Naive thymus-derived CD8-positive, alpha-beta T cell (primary cell): ENCODE data around the gene SLC1A1. TPM values are rescaled to one million over a fixed set of nuclear protein-coding genes. Genes with fewer than 3 reads are reported as not detected.

Experiments
- ATAC-seq, 2 donors: fragments of 150-1000 bp; cut with Tn5 transposase in 1 of 2; sonication (Bioruptor Pico), chemical (Tn5 transposase) in 1 of 2; 1 replicate in 1 of 2; 2 replicates in 1 of 2; pipeline ENCODE4 v1.10.0; 2021; ENCODE audit warnings: mild to moderate bottlenecking in 2 of 2, moderate library complexity in 2 of 2
- POLR2A ChIA-PET: fragments of 350-600 bp; sonication (Branson Sonifier 250); formaldehyde crosslinking; loops from one replicate; lab custom pipeline; 2021; ENCODE audit warnings: antibody characterized with exemption; lab: Charles Lee
- DNase-seq, 10 donors: peaks; one replicate each; pipeline versions ENCODE4 v3.0.0 to v3.0.0-alpha.2; 2020 to 2022
- H3K27ac Mint-ChIP-seq, 10 donors: one replicate each; pipeline ENCODE4 v1.8.0; 2020 to 2022; ENCODE audit warnings: mild to moderate bottlenecking in 10 of 10, mixed read lengths in 10 of 10, moderate library complexity in 4 of 10, inconsistent platforms in 1 of 10
- H3K27me3 Mint-ChIP-seq, 5 donors: one replicate each; pipeline ENCODE4 v1.8.0; 2021 to 2022; ENCODE audit warnings: mixed read lengths in 5 of 5
- H3K36me3 Mint-ChIP-seq, 3 donors: one replicate each; pipeline ENCODE4 v1.8.0; 2020 to 2022; ENCODE audit warnings: mixed read lengths in 3 of 3, mild to moderate bottlenecking in 2 of 3, inconsistent platforms in 1 of 3
- H3K4me1 Mint-ChIP-seq, 4 donors: one replicate each; pipeline ENCODE4 v1.8.0; 2021 to 2022; ENCODE audit warnings: mixed read lengths in 4 of 4
- H3K4me3 Mint-ChIP-seq, 10 donors: one replicate each; pipeline ENCODE4 v1.8.0; 2020 to 2022; ENCODE audit warnings: mild to moderate bottlenecking in 10 of 10, mixed read lengths in 10 of 10, moderate library complexity in 6 of 10, inconsistent platforms in 1 of 10
- H3K9me3 Mint-ChIP-seq, 9 donors: one replicate each; pipeline ENCODE4 v1.8.0; 2020 to 2022; ENCODE audit warnings: mixed read lengths in 9 of 9, mild to moderate bottlenecking in 3 of 9, inconsistent platforms in 1 of 9, moderate library complexity in 1 of 9
- polyA plus RNA-seq, 3 donors: library from polyadenylated mRNA; unstranded; fragments of 300-500 nt; fragmentation: Illumina TruSeq; gene quantifications; one replicate each; pipeline ENCODE4 v1.2.3, GENCODE V29; 2021
- total RNA-seq, 8 experiments: library from RNA in 2 of 8; stranded (reverse) in 2 of 8; gene quantifications; one replicate each; pipeline ENCODE4 v1.2.3 and lab custom pipeline; 2021 to 2026

SLC1A1 gene
- total and polyA plus RNA-seq, 5 experiments from 2014 or later: not detected

DNA sequence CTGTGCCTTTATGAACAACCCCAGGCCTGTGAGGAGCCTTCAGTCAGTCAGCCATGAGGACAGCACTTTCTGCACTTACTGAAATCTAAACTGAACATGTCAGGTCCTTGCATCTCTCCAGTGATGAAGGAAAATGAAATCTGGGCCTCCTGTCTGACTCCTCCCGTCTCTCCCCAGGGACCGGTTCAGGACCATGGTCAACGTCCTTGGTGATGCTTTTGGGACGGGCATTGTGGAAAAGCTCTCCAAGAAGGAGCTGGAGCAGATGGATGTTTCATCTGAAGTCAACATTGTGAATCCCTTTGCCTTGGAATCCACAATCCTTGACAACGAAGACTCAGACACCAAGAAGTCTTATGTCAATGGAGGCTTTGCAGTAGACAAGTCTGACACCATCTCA, 94.9 kb downstream of the SLC1A1 start:
- H3K27ac Mint-ChIP-seq: peak overlapping the region in 1 of 10 donors; percentile 48
- H3K9me3 Mint-ChIP-seq: no peaks in the 10 kb centered on the region
- POLR2A ChIA-PET: no interaction called here
- peaks cover 5 to 13% (median 9%) of the 10 kb centered on the region in 4 donors for H3K4me1 Mint-ChIP-seq
- H3K4me3 Mint-ChIP-seq: no peak overlapping the region
- no peaks in the 10 kb centered on the region for H3K27me3 Mint-ChIP-seq
- H3K36me3 Mint-ChIP-seq: peaks cover 0 to 6% (median 0%) of the 10 kb centered on the region in 3 donors
- DNase-seq: no peak
- ATAC-seq: no peak

DNA sequence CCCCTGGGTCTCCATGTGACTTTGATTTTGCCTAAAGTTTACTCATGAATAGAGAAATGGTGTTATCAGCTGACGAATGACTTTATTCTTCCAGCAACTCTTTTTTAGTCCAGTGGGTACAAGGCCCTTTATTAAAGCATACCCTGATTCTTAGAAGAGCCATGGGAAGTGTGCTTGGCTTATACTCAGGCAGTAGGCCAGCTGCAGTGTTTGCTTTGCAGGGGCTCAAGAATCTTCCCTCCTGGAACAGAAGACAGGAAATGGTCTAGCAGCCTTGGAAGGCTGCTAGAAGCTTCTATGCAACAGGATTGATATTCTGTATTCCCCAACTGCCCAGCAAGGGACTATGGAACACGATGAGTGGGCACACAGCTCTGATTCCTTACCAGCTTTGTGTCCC, 98.5 kb downstream of the SLC1A1 start:
- Mint-ChIP-seq H3K27ac (peak overlapping the region in 1 of 10 donors; percentile 79), H3K4me3 (no peak overlapping the region), H3K36me3 (peaks cover 0 to 6% (median 0%) of the 10 kb centered on the region in 3 donors), H3K9me3 (no peaks in the 10 kb centered on the region), H3K4me1 (peaks cover 5 to 25% (median 16%) of the 10 kb centered on the region in 4 donors), H3K27me3 (no peaks in the 10 kb centered on the region)
- ATAC-seq (no peak), DNase-seq (no peak)
- POLR2A ChIA-PET: no interaction called here

DNA sequence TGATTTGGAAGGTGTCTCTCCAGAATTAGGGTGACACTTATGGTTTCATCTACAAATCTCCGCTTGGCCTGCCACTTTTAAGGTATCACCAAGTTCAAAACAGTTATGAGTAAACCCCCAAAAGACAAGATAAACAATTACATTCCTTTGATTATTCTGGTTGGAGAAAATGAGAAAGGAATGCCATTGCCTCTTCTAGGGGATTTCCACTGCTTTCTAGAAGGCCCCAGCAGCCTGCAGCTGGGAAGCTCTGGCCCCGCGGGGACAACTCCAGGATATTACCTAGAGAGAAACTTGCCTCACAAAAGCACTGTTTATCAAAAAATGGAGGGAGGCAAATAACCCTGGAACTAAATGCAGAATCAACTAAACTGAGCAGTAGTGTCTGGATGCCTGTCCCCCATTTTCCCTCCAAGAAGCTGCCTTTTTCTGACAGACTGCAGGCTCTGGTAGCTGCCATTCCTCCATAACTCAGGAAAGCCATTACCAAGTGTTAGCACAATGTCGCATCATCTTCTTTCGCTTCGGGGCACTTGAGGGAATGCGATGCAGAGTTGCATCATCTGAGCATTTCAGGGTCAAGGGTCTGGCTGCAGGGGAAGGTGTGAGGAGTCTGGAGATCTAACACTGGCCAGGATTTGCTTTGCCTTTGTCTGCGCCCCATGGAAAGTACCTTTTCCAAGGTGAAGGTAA, 100.3 kb downstream of the SLC1A1 start:
- POLR2A ChIA-PET: interaction anchor here (1.0 kb wide), 1 partner anchor 150 kb away, joined by 3 read pairs; no protein-coding TSS in a partner anchor

DNA sequence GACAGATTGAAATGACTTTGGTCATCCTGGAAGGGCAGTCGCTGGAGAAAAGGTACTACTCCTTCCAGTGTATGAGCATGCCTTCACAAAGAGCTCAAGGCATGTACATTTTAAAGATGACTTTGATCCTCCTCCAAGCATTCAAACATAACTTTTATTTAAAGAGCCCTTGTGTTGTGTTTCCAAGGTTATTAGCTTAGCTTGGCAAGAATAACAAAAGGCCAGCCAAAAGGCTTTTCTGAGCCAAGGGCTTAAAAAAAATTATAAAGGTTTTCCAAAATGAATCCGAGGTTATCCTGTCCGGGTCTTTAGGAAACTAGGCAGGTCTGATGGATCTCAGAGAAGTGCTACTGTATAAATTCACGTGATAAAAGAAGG, 100.8 kb downstream of the SLC1A1 start:
- H3K9me3 Mint-ChIP-seq: peaks cover 0 to 7% (median 0%) of the 10 kb centered on the region in 9 donors

More for the DNA sequence above, 100.3 kb downstream of the SLC1A1 start:
- no peak for DNase-seq
- H3K27ac Mint-ChIP-seq: peak overlapping the region in 1 of 10 donors; percentile 7
- H3K27me3 Mint-ChIP-seq: no peaks in the 10 kb centered on the region
- peaks cover 16 to 36% (median 23%) of the 10 kb centered on the region in 4 donors for H3K4me1 Mint-ChIP-seq
- no peak overlapping the region for H3K4me3 Mint-ChIP-seq
- peaks cover 0 to 7% (median 0%) of the 10 kb centered on the region in 9 donors for H3K9me3 Mint-ChIP-seq
- peaks cover 0 to 5% (median 0%) of the 10 kb centered on the region in 3 donors for H3K36me3 Mint-ChIP-seq
- no peak for ATAC-seq

GRCh38 chr9:4592295-4592694, 102.0 kb downstream of the SLC1A1 start:
- ATAC-seq: no peak
- Mint-ChIP-seq H3K36me3 (peaks cover 0 to 5% (median 0%) of the 10 kb centered on the region in 3 donors), H3K27ac (peak overlapping the region in 3 of 10 donors; percentile 2 to 47 (median 42)), H3K4me3 (no peak overlapping the region), H3K9me3 (peaks cover 0 to 7% (median 0%) of the 10 kb centered on the region in 9 donors), H3K27me3 (no peaks in the 10 kb centered on the region), H3K4me1 (peaks cover 27 to 52% (median 39%) of the 10 kb centered on the region in 4 donors)
- no peak for DNase-seq
- POLR2A ChIA-PET: no interaction called here

More for the DNA sequence above, 100.8 kb downstream of the SLC1A1 start:
- POLR2A ChIA-PET: interaction anchor here (1.0 kb wide), 1 partner anchor 150 kb away, joined by 3 read pairs; no protein-coding TSS in a partner anchor
- H3K36me3 Mint-ChIP-seq: peaks cover 0 to 5% (median 0%) of the 10 kb centered on the region in 3 donors
- H3K27ac Mint-ChIP-seq: peak overlapping the region in 1 of 10 donors; percentile 7
- DNase-seq (no peak), ATAC-seq (no peak)
- H3K4me3 Mint-ChIP-seq: no peak overlapping the region
- peaks cover 19 to 41% (median 29%) of the 10 kb centered on the region in 4 donors for H3K4me1 Mint-ChIP-seq
- H3K27me3 Mint-ChIP-seq: no peaks in the 10 kb centered on the region

GRCh38 chr9:4592886-4593285, 102.6 kb downstream of the SLC1A1 start:
- peaks cover 0 to 5% (median 0%) of the 10 kb centered on the region in 3 donors for H3K36me3 Mint-ChIP-seq
- no peak for DNase-seq
- no peak overlapping the region for H3K4me3 Mint-ChIP-seq
- POLR2A ChIA-PET: interaction anchor here (0.6 to 1.0 kb wide), 2 partner anchors 20 to 202 kb away, joined by 3 to 4 read pairs; no protein-coding TSS in a partner anchor
- no peak for ATAC-seq
- H3K9me3 Mint-ChIP-seq: peaks cover 0 to 7% (median 0%) of the 10 kb centered on the region in 9 donors
- no peaks in the 10 kb centered on the region for H3K27me3 Mint-ChIP-seq
- H3K27ac Mint-ChIP-seq: peak overlapping the region in 5 of 10 donors; percentile 33 to 98 (median 47)
- H3K4me1 Mint-ChIP-seq: peaks cover 27 to 58% (median 44%) of the 10 kb centered on the region in 4 donors

DNA sequence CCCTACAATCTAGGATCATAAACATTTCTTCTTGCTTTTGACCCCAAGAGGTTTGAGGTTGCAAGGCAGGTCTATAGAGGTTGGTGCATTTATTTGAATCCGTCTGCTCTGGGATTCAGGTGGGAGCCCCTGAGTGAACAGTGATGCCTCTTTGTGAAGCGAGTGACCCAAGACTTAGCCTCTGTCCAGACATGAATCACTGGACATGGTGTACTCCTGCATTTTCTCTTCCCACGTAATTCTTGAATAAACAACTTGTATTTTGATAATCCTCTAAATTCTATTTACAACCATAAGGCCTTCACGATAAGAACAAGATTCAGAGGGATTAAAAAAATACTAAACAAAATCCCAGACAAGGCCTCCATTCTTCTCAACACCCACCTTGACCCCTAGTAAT, 104.3 kb downstream of the SLC1A1 start:
- Mint-ChIP-seq H3K4me1 (peaks cover 29 to 58% (median 45%) of the 10 kb centered on the region in 4 donors), H3K4me3 (peak overlapping the region in 1 of 10 donors; percentile 63), H3K27me3 (no peaks in the 10 kb centered on the region), H3K36me3 (peaks cover 0 to 11% (median 0%) of the 10 kb centered on the region in 3 donors), H3K27ac (peak overlapping the region in 8 of 10 donors; percentile 92 to 99 (median 98)), H3K9me3 (peaks cover 0 to 7% (median 0%) of the 10 kb centered on the region in 9 donors)
- ATAC-seq (no peak), DNase-seq (no peak)
- POLR2A ChIA-PET: no interaction called here

- H3K9me3 Mint-ChIP-seq: peaks cover 0 to 7% (median 0%) of the 10 kb centered on the region in 9 donors
- peaks cover 31 to 59% (median 46%) of the 10 kb centered on the region in 4 donors for H3K4me1 Mint-ChIP-seq
- H3K27me3 Mint-ChIP-seq: no peaks in the 10 kb centered on the region
- peak overlapping the region in 7 of 10 donors; percentile 4 to 63 (median 37) for H3K4me3 Mint-ChIP-seq
- H3K27ac Mint-ChIP-seq: peak overlapping the region; percentile 92 to 99 (median 98)
- peaks cover 0 to 15% (median 0%) of the 10 kb centered on the region in 3 donors for H3K36me3 Mint-ChIP-seq
- DNase-seq (no peak), ATAC-seq (no peak)
- POLR2A ChIA-PET: no interaction called here
Observed at GRCh38 chr9:4594994-4595393, 104.7 kb downstream of the SLC1A1 start.

GRCh38 chr9:4596165-4596922, 106.1 kb downstream of the SLC1A1 start:
- POLR2A ChIA-PET: interaction anchor here (0.6 to 1.3 kb wide), 5 partner anchors 16 to 296 kb away, joined by 3 to 4 read pairs (median 3); partner anchors contain the start of genes CDC37L1 and GLIS3
- Mint-ChIP-seq H3K4me1 (peaks cover 40 to 73% (median 58%) of the 10 kb centered on the region in 4 donors), H3K27me3 (no peaks in the 10 kb centered on the region), H3K27ac (peak overlapping the region; percentile 92 to 99 (median 98)), H3K9me3 (peaks cover 0 to 7% (median 0%) of the 10 kb centered on the region in 9 donors), H3K4me3 (peak overlapping the region; percentile 9 to 79 (median 66)), H3K36me3 (peaks cover 0 to 17% (median 0%) of the 10 kb centered on the region in 3 donors)
- DNase-seq (peak; percentile 29 to 92 (median 76)), ATAC-seq (peak; percentile 95 to 98)

- Mint-ChIP-seq H3K27ac (peak overlapping the region; percentile 50 to 98 (median 78)), H3K36me3 (peaks cover 4 to 47% (median 11%) of the 10 kb centered on the region in 3 donors), H3K27me3 (no peaks in the 10 kb centered on the region), H3K4me3 (peak overlapping the region in 8 of 10 donors; percentile 1 to 70 (median 24)), H3K9me3 (peaks cover 0 to 17% (median 6%) of the 10 kb centered on the region in 9 donors), H3K4me1 (peaks cover 29 to 77% (median 60%) of the 10 kb centered on the region in 4 donors)
- POLR2A ChIA-PET: interaction anchor here (0.6 to 2.1 kb wide), 7 partner anchors 13 to 1074 kb away, joined by 3 to 9 read pairs (median 4); partner anchors contain the start of genes CDC37L1 and RFX3
- DNase-seq: peak in 3 of 10 donors; percentile 41 to 60 (median 54)
- no peak for ATAC-seq
Observed at GRCh38 chr9:4600368-4600767, 110.1 kb downstream of the SLC1A1 start.

DNA sequence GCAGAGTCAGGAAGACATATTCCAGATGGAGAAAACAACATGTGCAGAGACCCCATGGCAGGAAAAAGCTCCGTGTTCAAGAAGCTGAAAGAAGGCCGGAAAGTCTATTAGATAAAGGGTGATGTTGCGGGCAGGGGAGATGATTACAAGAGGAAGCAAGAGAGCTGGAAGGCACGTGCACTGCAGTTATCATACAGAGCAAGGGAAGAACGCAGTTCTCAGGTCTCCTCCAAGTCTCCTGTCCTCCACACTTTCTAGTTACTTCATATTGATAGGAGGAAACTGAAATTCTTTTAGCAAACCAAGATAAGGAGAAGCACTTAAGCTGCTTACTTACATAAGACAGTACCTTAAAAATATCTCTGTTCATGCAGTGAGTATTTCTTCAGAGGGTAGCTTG, 113.6 kb downstream of the SLC1A1 start:
- H3K36me3 Mint-ChIP-seq: peaks cover 4 to 46% (median 11%) of the 10 kb centered on the region in 3 donors
- DNase-seq (no peak), ATAC-seq (no peak)
- no peaks in the 10 kb centered on the region for H3K27me3 Mint-ChIP-seq
- POLR2A ChIA-PET: no interaction called here
- H3K4me3 Mint-ChIP-seq: no peak overlapping the region
- peaks cover 0 to 22% (median 6%) of the 10 kb centered on the region in 9 donors for H3K9me3 Mint-ChIP-seq
- H3K4me1 Mint-ChIP-seq: peaks cover 14 to 50% (median 35%) of the 10 kb centered on the region in 4 donors
- H3K27ac Mint-ChIP-seq: peak overlapping the region in 6 of 10 donors; percentile 7 to 84 (median 47)

GRCh38 chr9:4604678-4605095, 114.4 kb downstream of the SLC1A1 start:
- no peak overlapping the region for H3K4me3 Mint-ChIP-seq
- ATAC-seq (peak; percentile 64 to 72), DNase-seq (peak; percentile 8 to 75 (median 52))
- POLR2A ChIA-PET: interaction anchor here (1.1 to 1.7 kb wide), 3 partner anchors 36 to 75 kb away, joined by 3 to 5 read pairs (median 4); partner anchors contain the start of genes CDC37L1 and SPATA6L
- H3K9me3 Mint-ChIP-seq: peaks cover 0 to 25% (median 6%) of the 10 kb centered on the region in 9 donors
- peaks cover 4 to 39% (median 11%) of the 10 kb centered on the region in 3 donors for H3K36me3 Mint-ChIP-seq
- H3K27ac Mint-ChIP-seq: peak overlapping the region; percentile 47 to 92 (median 68)
- H3K27me3 Mint-ChIP-seq: no peaks in the 10 kb centered on the region
- peaks cover 14 to 48% (median 32%) of the 10 kb centered on the region in 4 donors for H3K4me1 Mint-ChIP-seq
